Activated T-cell treated with anti-CD3 and anti-CD28 coated beads, Interleukin-2, amount 50 U/mL, for 72 hours (primary cell): ENCODE results near the gene ENTR1. TPM values are rescaled to one million over a fixed set of nuclear protein-coding genes. Genes with fewer than 3 reads are reported as not detected.

Source experiments
- ATAC-seq, 2 donors: fragments of 150-1000 bp; cut with Tn5 transposase; replicated peaks in 1 of 2; 2 replicates each; pipeline ENCODE4 v1.10.0; 2021; ENCODE audit warnings: moderate library complexity in 2 of 2, mild to moderate bottlenecking in 1 of 2
- DNase-seq, 2 donors: peaks; one replicate each; pipeline ENCODE4 v3.0.0; 2021 to 2022; ENCODE audit warnings: mixed read lengths in 1 of 2
- H3K27ac Mint-ChIP-seq: one replicate; pipeline ENCODE4 v1.8.0; 2022; ENCODE audit warnings: mild to moderate bottlenecking, moderate library complexity, mixed read lengths
- H3K27me3 Mint-ChIP-seq: one replicate; pipeline ENCODE4 v1.8.0; 2022; ENCODE audit warnings: low read depth, mixed read lengths
- H3K36me3 Mint-ChIP-seq, 2 donors: one replicate each; pipeline ENCODE4 v1.8.0; 2022; ENCODE audit warnings: mixed read lengths in 2 of 2, mild to moderate bottlenecking in 1 of 2; ENCODE audit not compliant: insufficient read depth in 2 of 2
- H3K4me1 Mint-ChIP-seq: one replicate; pipeline ENCODE4 v1.8.0; 2022; ENCODE audit warnings: low read depth, mixed read lengths
- H3K4me3 Mint-ChIP-seq, 2 donors: one replicate each; pipeline ENCODE4 v1.8.0; 2022; ENCODE audit warnings: mild to moderate bottlenecking in 2 of 2, mixed read lengths in 2 of 2, moderate library complexity in 2 of 2
- H3K9me3 Mint-ChIP-seq, 2 donors: one replicate each; pipeline ENCODE4 v1.8.0; 2022; ENCODE audit warnings: mixed read lengths in 2 of 2
- total RNA-seq, 2 donors: library from RNA; stranded (reverse); gene quantifications; one replicate each; pipeline ENCODE4 v1.2.3, GENCODE V29; 2022

ENTR1 gene
- total RNA-seq, 2 donors from 2014 or later = 47.2 to 70.6 TPM

GRCh38 chr9:136381311-136381710, 29.1 kb downstream of the ENTR1 start:
- Mint-ChIP-seq H3K36me3 (peaks cover 4 to 6% of the 10 kb centered on the region in 2 donors), H3K4me3 (no peak overlapping the region), H3K9me3 (no peaks in the 10 kb centered on the region), H3K27me3 (no peaks in the 10 kb centered on the region), H3K27ac (no peak overlapping the region), H3K4me1 (peaks cover 17% of the 10 kb centered on the region)
- DNase-seq = no peak
- ATAC-seq = no peak

DNA sequence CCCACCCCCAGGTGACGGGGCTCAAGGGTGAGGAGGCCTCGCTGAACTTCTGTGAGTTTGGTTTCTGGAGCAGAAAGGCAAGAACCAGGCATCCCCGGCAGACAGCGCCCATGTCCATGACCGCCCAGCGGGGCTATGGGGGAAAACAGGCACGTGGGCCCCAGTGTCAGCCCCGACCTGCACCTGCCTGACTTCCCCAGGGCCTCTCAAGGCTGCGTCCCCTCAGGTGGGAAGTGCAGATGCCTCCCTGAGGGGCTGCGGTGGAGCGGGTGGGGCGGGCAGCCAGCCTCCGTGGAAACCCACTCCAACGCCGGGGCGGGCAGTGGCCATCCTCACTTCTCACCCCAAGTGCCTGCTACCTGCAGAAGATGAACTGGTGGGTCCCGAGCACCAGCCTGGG, 30.0 kb downstream of the ENTR1 start:
- ATAC-seq (no peak), DNase-seq (no peak)
- Mint-ChIP-seq H3K4me3 (no peak overlapping the region), H3K27me3 (no peaks in the 10 kb centered on the region), H3K36me3 (peaks cover 4 to 6% of the 10 kb centered on the region in 2 donors), H3K9me3 (no peaks in the 10 kb centered on the region), H3K27ac (no peak overlapping the region), H3K4me1 (peaks cover 9% of the 10 kb centered on the region)

GRCh38 chr9:136379891-136380290, 30.5 kb downstream of the ENTR1 start:
- no peak for DNase-seq
- no peak overlapping the region for H3K27ac Mint-ChIP-seq
- H3K27me3 Mint-ChIP-seq = no peaks in the 10 kb centered on the region
- H3K4me1 Mint-ChIP-seq = peaks cover 4% of the 10 kb centered on the region
- no peak overlapping the region for H3K4me3 Mint-ChIP-seq
- H3K9me3 Mint-ChIP-seq = no peaks in the 10 kb centered on the region
- H3K36me3 Mint-ChIP-seq = peaks cover 2 to 4% of the 10 kb centered on the region in 2 donors
- no peak for ATAC-seq

DNA sequence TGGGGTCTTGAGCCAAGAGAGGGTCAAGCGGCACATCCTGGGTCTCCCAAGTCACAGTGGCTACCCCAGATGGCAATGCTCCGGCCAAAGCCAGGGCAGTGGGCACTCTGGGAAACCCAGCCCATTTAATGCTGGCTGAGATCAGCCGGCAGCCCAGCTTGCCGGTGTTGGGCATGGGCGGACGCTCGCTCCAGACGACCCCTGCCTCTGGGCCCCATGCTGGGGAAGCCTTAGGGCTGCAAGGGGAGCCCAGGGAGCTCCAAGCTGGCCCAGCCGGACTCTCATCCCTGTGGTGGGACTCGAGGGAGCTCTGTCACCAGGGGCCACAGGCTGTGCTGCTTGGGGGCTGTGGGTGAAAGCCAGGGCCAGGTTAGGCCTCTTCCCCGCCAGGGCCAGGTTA, 31.0 kb downstream of the ENTR1 start:
- no peaks in the 10 kb centered on the region for H3K9me3 Mint-ChIP-seq
- no peak overlapping the region for H3K4me3 Mint-ChIP-seq
- H3K36me3 Mint-ChIP-seq = no peaks in the 10 kb centered on the region
- ATAC-seq (no peak), DNase-seq (no peak)
- H3K27ac Mint-ChIP-seq = no peak overlapping the region
- no peaks in the 10 kb centered on the region for H3K4me1 Mint-ChIP-seq
- no peaks in the 10 kb centered on the region for H3K27me3 Mint-ChIP-seq

DNA sequence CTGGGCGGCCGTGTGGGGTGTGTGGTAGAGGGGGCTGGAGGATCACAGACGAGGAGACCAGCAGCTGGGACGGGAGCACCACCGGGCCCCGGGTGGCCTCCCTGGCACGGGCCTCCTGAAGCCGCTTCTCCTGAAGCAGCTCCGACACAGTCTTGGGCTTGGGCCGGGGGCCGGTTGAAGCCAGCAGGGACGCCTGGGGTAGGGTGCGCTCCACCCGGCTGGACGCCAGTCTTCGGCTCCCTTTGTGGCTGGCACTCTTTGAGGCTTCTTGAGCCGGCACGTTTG, 31.5 kb downstream of the ENTR1 start:
- H3K27ac Mint-ChIP-seq = no peak overlapping the region
- ATAC-seq (no peak), DNase-seq (no peak)
- no peaks in the 10 kb centered on the region for H3K4me1 Mint-ChIP-seq
- no peaks in the 10 kb centered on the region for H3K9me3 Mint-ChIP-seq
- no peaks in the 10 kb centered on the region for H3K36me3 Mint-ChIP-seq
- H3K27me3 Mint-ChIP-seq = no peaks in the 10 kb centered on the region
- H3K4me3 Mint-ChIP-seq = no peak overlapping the region

- ATAC-seq (no peak), DNase-seq (no peak)
- Mint-ChIP-seq H3K4me1 (no peaks in the 10 kb centered on the region), H3K27me3 (no peaks in the 10 kb centered on the region), H3K9me3 (no peaks in the 10 kb centered on the region), H3K27ac (no peak overlapping the region), H3K4me3 (no peak overlapping the region), H3K36me3 (no peaks in the 10 kb centered on the region)
Observed at GRCh38 chr9:136378170-136379002, 32.0 kb downstream of the ENTR1 start.

GRCh38 chr9:136377341-136378169, 32.9 kb downstream of the ENTR1 start:
- H3K27me3 Mint-ChIP-seq = no peaks in the 10 kb centered on the region
- H3K4me3 Mint-ChIP-seq = no peak overlapping the region
- no peaks in the 10 kb centered on the region for H3K9me3 Mint-ChIP-seq
- H3K4me1 Mint-ChIP-seq = no peaks in the 10 kb centered on the region
- DNase-seq (no peak), ATAC-seq (no peak)
- no peak overlapping the region for H3K27ac Mint-ChIP-seq
- no peaks in the 10 kb centered on the region for H3K36me3 Mint-ChIP-seq

GRCh38 chr9:136376457-136376856, 34.0 kb downstream of the ENTR1 start:
- H3K27me3 Mint-ChIP-seq = no peaks in the 10 kb centered on the region
- no peak overlapping the region for H3K27ac Mint-ChIP-seq
- no peak for ATAC-seq
- no peaks in the 10 kb centered on the region for H3K4me1 Mint-ChIP-seq
- no peaks in the 10 kb centered on the region for H3K36me3 Mint-ChIP-seq
- DNase-seq = no peak
- no peak overlapping the region for H3K4me3 Mint-ChIP-seq
- no peaks in the 10 kb centered on the region for H3K9me3 Mint-ChIP-seq

DNA sequence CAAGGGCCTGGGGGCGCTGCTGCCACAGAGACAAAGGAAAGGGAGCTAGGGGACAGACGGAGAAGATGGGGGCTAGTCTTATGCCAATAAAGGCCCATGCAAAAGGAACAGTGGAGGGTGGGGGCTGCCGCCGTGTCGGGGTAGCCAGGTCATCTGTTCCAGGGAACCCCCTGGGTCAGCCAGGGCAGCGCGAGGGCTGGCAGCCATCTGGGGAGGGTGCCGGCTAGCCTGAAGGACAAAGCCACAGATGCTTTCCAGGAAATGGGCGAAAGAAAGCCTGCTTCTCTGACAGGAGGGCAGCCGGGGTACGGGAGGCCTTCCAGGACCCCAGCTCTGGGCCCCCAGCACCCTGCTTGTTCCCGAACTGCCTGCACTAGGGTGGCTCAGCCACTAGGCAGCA, 35.3 kb downstream of the ENTR1 start:
- ATAC-seq = no peak
- no peaks in the 10 kb centered on the region for H3K4me1 Mint-ChIP-seq
- H3K27ac Mint-ChIP-seq = no peak overlapping the region
- H3K36me3 Mint-ChIP-seq = no peaks in the 10 kb centered on the region
- no peak for DNase-seq
- H3K4me3 Mint-ChIP-seq = no peak overlapping the region
- H3K27me3 Mint-ChIP-seq = no peaks in the 10 kb centered on the region
- H3K9me3 Mint-ChIP-seq = no peaks in the 10 kb centered on the region

GRCh38 chr9:136374183-136374575, 36.2 kb downstream of the ENTR1 start:
- no peak overlapping the region for H3K27ac Mint-ChIP-seq
- H3K9me3 Mint-ChIP-seq = no peaks in the 10 kb centered on the region
- DNase-seq = no peak
- H3K36me3 Mint-ChIP-seq = no peaks in the 10 kb centered on the region
- no peaks in the 10 kb centered on the region for H3K4me1 Mint-ChIP-seq
- no peak for ATAC-seq
- H3K27me3 Mint-ChIP-seq = no peaks in the 10 kb centered on the region
- no peak overlapping the region for H3K4me3 Mint-ChIP-seq

GRCh38 chr9:136373300-136374182, 36.9 kb downstream of the ENTR1 start, which contains the start of gene CARD9:
TSS of gene CARD9 (minus strand) at chr9:136373669. CDS start at chr9:136372078, 1,591 bp downstream.
- H3K36me3 Mint-ChIP-seq = no peaks in the 10 kb centered on the region
- no peaks in the 10 kb centered on the region for H3K9me3 Mint-ChIP-seq
- ATAC-seq (peak in 1 of 2 donors; percentile 35), DNase-seq (no peak)
- H3K4me3 Mint-ChIP-seq = peak within 1 kb of the TSS; percentile 15
- no peaks in the 10 kb centered on the region for H3K4me1 Mint-ChIP-seq
- no peaks in the 10 kb centered on the region for H3K27me3 Mint-ChIP-seq
- no peak within 1 kb of the TSS for H3K27ac Mint-ChIP-seq

DNA sequence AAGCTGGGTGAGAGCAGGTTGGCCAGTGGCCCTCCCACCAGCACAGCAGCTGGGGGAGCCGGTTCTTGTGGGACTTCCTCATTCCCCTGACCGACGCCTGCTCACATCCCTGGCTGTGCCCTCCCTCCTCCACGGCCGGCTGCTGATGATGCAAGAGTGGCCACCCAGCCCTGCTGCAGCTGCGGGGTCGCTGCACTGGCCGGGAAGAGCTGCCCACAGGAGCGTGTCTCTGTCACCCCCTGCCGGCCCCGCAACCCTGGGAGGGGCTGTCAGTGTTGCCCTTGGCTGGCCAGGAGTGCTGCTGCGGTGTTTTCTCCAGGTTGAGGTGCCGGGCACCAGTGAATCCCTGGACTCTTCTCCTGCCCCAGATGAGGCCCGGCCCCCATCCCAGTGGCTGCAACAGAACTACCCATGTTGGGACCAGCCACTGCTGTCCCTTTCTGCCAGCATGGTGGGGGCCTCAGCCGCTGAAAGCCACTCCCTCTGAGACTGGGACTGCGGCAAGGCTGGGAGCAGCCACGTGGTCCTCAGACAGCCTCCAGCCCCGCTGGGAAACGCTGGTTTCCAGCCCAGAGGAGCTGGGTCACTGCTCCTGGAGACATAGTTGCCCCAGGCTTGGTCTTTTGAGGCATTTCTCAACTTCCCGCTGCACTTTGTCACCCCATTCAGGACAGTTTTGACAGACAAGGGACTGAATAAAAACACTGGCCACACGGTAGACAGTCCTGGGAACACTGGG, 37.7 kb downstream of the ENTR1 start:
- H3K4me3 Mint-ChIP-seq = peak overlapping the region; percentile 15
- no peaks in the 10 kb centered on the region for H3K36me3 Mint-ChIP-seq
- no peak for ATAC-seq
- no peaks in the 10 kb centered on the region for H3K27me3 Mint-ChIP-seq
- H3K4me1 Mint-ChIP-seq = no peaks in the 10 kb centered on the region
- no peaks in the 10 kb centered on the region for H3K9me3 Mint-ChIP-seq
- no peak for DNase-seq
- no peak overlapping the region for H3K27ac Mint-ChIP-seq
